Brain microvascular endothelial cell (primary cell): ENCODE data around the gene TNFAIP8L2.

Source experiments
- DNase-seq: peaks from one replicate; pipeline ENCODE4 v3.0.0-alpha.2; 2020
- H3K27ac ChIP-seq: fragments of 250-450 bp; sonication (Bioruptor Pico); 2 replicates; pipeline ENCODE4 v1.5.1; 2020; ENCODE audit warnings: mild to moderate bottlenecking, moderate library complexity
- H3K27me3 ChIP-seq: fragments of 250-450 bp; sonication (Bioruptor Pico); replicated peaks from 2 replicates; pipeline ENCODE4 v1.5.1; 2020; ENCODE audit warnings: mild to moderate bottlenecking
- H3K36me3 ChIP-seq: fragments of 250-450 bp; sonication (Bioruptor Pico); replicated peaks from 2 replicates; pipeline ENCODE4 v1.5.1; 2020; ENCODE audit warnings: mild to moderate bottlenecking
- H3K4me3 ChIP-seq: 2 replicates; pipeline ENCODE4 v1.5.1; 2011; ENCODE audit warnings: low read depth, mild to moderate bottlenecking, control low read depth, low read length, moderate library complexity
- in situ Hi-C: cut with HindIII; loops from 2 replicates; pipeline ENCODE4 v1.10.0; 2017; ENCODE audit warnings: low sequenced_read_pairs, low pct_ligation_motif_present
- TF ChIP-seq, protein P1 (sequence below): IDR thresholded peaks from 2 replicates; pipeline ENCODE4 v1.5.1; 2011; ENCODE audit warnings: low read depth, mild to moderate bottlenecking, moderate library complexity, low read length, control low read depth, inconsistent platforms; ENCODE audit errors: missing control alignments

Gene TNFAIP8L2

DNA sequence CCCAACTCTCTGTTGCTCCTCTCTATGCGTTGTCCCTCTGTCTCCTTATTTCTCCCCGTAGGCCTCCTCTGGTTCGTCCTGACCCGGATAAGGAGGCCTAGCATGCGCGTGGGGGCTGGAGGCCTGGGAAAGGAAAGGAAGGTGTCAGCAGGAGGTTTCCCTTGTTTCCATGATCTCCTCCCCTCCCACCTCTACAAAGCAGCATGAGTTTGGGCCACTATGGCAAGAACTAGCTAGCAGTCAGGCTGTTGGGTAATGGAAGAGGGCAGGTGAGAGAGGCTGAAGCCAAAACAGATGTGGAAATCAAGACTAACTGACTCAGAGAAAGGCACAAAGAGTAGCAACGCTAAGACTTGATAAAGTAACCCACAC lies 9.3 kb upstream of the TNFAIP8L2 start:
- H3K36me3 ChIP-seq = no peaks in the 10 kb centered on the region
- in situ Hi-C loops = no loop called here
- H3K4me3 ChIP-seq = peak overlapping the region; percentile 72
- TF ChIP-seq, protein P1, sequence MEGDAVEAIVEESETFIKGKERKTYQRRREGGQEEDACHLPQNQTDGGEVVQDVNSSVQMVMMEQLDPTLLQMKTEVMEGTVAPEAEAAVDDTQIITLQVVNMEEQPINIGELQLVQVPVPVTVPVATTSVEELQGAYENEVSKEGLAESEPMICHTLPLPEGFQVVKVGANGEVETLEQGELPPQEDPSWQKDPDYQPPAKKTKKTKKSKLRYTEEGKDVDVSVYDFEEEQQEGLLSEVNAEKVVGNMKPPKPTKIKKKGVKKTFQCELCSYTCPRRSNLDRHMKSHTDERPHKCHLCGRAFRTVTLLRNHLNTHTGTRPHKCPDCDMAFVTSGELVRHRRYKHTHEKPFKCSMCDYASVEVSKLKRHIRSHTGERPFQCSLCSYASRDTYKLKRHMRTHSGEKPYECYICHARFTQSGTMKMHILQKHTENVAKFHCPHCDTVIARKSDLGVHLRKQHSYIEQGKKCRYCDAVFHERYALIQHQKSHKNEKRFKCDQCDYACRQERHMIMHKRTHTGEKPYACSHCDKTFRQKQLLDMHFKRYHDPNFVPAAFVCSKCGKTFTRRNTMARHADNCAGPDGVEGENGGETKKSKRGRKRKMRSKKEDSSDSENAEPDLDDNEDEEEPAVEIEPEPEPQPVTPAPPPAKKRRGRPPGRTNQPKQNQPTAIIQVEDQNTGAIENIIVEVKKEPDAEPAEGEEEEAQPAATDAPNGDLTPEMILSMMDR = no peak
- no peak for DNase-seq
- no peaks in the 10 kb centered on the region for H3K27me3 ChIP-seq
- H3K27ac ChIP-seq = peak overlapping the region; percentile 4

DNA sequence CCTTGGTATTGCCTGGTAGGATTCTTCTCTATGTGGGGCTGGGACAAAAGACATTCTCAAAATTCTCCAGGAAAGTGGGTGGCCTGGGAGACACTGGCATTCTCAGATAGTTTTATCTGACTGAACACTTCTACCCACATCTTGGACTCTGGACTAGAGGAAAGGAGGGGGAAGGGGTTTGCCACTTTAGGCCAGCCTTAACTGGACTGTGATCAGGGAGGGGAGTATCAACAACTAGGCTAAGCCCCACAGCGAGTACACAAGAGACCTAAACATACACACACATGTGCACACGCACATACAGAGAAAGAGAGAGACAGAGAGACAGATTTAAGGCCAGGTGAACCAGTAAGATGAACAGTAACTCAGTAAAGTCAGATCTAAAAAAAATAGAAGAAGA lies 8.8 kb upstream of the TNFAIP8L2 start:
- in situ Hi-C loops = no loop called here
- no peak overlapping the region for H3K4me3 ChIP-seq
- H3K27me3 ChIP-seq = no peaks in the 10 kb centered on the region

DNA sequence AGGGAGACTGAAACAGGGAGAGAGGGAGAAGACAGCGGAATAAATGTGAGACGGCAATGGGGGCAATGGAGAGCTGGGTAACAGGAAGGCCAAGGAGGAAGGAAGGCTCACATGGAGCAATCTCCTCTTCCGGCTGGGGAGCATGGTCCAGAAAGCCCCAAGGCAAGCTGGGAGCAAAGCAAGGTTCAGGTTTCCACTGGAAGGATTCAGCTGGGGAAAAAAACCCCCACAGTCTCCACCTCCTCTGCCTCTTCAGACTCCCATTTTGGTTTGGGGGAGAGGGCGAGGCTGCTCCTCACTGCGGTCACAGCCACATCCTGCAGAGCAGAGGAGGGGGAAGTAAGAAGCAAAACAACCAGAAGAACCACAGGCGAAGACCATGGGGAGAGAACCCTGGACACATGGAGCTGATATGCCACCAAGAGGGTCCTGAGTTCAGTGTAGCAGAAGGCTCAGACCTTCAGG lies 650 bp downstream of the TNFAIP8L2 start:
- in situ Hi-C loops = no loop called here
- no peak overlapping the region for H3K4me3 ChIP-seq
- peaks cover 15% of the 10 kb centered on the region for H3K36me3 ChIP-seq
- DNase-seq = no peak
- TF ChIP-seq, protein P1 = no peak
- no peaks in the 10 kb centered on the region for H3K27me3 ChIP-seq
- H3K27ac ChIP-seq = no peak overlapping the region

More for the DNA sequence above, 8.8 kb upstream of the TNFAIP8L2 start:
- TF ChIP-seq, protein P1 = no peak
- Histone ChIP-seq H3K27ac (no peak overlapping the region), H3K36me3 (no peaks in the 10 kb centered on the region)
- DNase-seq = no peak

DNA sequence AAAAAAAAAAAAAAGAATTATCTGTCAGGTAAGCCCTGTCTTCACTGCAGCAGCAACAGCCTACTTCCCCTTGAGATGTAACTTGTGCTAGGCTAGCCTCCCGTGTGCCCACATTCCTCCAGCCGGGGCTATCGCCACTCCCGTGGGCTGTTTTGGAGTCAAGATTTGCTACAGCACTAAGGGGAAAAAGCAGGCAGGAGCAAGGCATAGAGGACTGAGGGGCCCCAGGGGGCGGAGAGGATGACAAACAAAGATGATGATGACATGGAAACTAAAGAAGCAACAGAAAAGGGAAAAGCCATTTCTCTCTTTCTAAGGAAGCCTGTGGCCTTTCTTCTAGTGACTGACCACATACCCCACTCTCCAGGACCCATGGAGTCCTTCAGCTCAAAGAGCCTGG lies 1.9 kb downstream of the TNFAIP8L2 start:
- Histone ChIP-seq H3K27ac (no peak overlapping the region), H3K27me3 (no peaks in the 10 kb centered on the region), H3K36me3 (peaks cover 15% of the 10 kb centered on the region), H3K4me3 (no peak overlapping the region)
- in situ Hi-C loops = no loop called here
- TF ChIP-seq, protein P1 = no peak
- DNase-seq = no peak

DNA sequence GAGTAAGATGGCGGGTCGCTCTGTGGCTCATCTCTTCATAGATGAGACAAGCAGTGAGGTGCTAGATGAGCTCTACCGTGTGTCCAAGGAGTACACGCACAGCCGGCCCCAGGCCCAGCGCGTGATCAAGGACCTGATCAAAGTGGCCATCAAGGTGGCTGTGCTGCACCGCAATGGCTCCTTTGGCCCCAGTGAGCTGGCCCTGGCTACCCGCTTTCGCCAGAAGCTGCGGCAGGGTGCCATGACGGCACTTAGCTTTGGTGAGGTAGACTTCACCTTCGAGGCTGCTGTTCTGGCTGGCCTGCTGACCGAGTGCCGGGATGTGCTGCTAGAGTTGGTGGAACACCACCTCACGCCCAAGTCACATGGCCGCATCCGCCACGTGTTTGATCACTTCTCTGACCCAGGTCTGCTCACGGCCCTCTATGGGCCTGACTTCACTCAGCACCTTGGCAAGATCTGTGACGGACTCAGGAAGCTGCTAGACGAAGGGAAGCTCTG lies 2.4 kb downstream of the TNFAIP8L2 start:
- in situ Hi-C loops = no loop called here
- TF ChIP-seq, protein P1 = no peak
- Histone ChIP-seq H3K4me3 (no peak overlapping the region), H3K27ac (no peak overlapping the region), H3K36me3 (peaks cover 15% of the 10 kb centered on the region), H3K27me3 (no peaks in the 10 kb centered on the region)
- DNase-seq = no peak

DNA sequence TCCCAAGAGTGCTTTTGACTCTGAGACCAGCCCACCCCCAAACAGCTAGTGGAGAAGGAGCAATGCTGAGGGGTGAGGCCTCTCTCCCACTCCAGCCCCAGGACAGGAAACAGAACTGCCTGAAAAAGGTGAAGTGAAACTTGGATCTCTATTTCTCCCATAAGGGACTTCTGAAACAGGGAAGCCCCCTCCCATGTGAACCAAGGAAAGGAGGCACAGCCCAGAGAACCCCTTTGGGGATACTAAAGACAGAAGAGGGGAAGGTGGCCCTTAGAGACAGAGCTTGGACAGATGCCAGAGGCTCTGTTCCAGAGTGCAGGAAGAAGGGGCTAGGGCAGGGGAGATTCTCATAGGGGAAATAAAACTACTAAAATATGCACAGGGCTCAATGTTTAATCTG lies 2.9 kb downstream of the TNFAIP8L2 start:
- Histone ChIP-seq H3K27ac (no peak overlapping the region), H3K4me3 (no peak overlapping the region), H3K27me3 (no peaks in the 10 kb centered on the region), H3K36me3 (peaks cover 15% of the 10 kb centered on the region)
- in situ Hi-C loops = no loop called here
- TF ChIP-seq, protein P1 = no peak
- no peak for DNase-seq
